ENCODE results near the gene CD300LB. TPM values are rescaled to one million over a fixed set of nuclear protein-coding genes. Genes with fewer than 3 reads are reported as not detected.

Gene CD300LB
- polyA plus RNA-seq, 1 experiment = not detected

DNA sequence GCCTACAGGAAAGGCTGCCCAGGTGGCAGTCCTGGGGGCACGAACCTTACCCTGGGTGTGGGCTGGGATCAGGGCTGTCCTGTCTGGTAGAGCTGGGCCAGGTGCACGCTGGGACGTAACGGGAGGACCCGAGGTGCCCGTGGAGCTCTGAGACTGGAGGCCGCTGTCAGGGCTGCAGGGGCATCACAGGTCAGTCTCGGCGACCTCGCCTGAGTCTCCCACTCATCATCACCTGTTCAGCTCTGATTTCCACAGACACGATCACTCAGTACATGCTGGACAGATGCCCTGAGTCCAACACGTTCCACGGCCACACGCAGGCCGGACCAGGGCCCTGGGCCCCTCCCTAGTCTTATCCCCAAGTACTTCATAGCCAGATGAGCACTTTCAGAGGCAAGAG, 19.3 kb upstream of the CD300LB start:
- peaks cover 3% of the 10 kb centered on the region; the same call in 1 of the 2 replicates for H3K9me3 ChIP-seq (ENCODE audit: control insufficient read depth, insufficient read depth, low read length)
- H3K27me3 ChIP-seq (ENCODE audit: control insufficient read depth, insufficient read depth, low read length) = peaks cover 2% of the 10 kb centered on the region
- TF ChIP-seq, protein P1, sequence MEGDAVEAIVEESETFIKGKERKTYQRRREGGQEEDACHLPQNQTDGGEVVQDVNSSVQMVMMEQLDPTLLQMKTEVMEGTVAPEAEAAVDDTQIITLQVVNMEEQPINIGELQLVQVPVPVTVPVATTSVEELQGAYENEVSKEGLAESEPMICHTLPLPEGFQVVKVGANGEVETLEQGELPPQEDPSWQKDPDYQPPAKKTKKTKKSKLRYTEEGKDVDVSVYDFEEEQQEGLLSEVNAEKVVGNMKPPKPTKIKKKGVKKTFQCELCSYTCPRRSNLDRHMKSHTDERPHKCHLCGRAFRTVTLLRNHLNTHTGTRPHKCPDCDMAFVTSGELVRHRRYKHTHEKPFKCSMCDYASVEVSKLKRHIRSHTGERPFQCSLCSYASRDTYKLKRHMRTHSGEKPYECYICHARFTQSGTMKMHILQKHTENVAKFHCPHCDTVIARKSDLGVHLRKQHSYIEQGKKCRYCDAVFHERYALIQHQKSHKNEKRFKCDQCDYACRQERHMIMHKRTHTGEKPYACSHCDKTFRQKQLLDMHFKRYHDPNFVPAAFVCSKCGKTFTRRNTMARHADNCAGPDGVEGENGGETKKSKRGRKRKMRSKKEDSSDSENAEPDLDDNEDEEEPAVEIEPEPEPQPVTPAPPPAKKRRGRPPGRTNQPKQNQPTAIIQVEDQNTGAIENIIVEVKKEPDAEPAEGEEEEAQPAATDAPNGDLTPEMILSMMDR (IDR thresholded peaks at IDR 0.05; ENCODE audit: low read depth, low read length) = no peak
- no peak for DNase-seq (ENCODE audit: low read depth, low spot score)
- ChIA-PET POLR2A (no interaction called here), CTCF (no interaction called here)
- H3K27ac ChIP-seq (ENCODE audit: low read depth, low read length) = no peak overlapping the region
- H3K4me3 ChIP-seq (ENCODE audit: low read depth, low read length) = no peak overlapping the region

DNA sequence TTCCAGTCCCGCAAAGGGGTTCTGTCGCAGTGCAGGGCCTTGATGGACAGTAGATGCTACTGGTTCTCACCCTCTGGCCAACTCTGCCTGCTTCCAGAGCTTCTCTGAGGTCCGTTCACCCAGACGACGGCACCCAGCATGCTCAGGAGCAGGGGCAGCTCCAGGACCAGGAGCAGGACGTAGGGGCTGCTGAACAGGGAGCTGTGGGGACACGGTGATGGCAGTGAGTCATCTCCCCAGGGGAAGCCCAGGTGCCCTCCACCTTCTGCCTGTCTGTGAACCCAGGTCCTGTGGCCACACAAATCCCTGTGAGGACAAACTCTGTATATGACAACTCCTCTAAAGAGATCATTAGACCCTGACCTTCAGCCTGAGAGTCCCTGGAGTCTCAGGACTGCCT, 18.1 kb upstream of the CD300LB start:
- H3K27ac ChIP-seq (ENCODE audit: low read depth, low read length) = no peak overlapping the region
- POLR2A ChIA-PET = no interaction called here
- peaks cover 3% of the 10 kb centered on the region; the same call in 1 of the 2 replicates for H3K9me3 ChIP-seq (ENCODE audit: control insufficient read depth, insufficient read depth, low read length)
- DNase-seq (ENCODE audit: low read depth, low spot score) = no peak
- TF ChIP-seq, protein P1 (IDR thresholded peaks at IDR 0.05; ENCODE audit: low read depth, low read length) = no peak
- peaks cover 2% of the 10 kb centered on the region for H3K27me3 ChIP-seq (ENCODE audit: control insufficient read depth, insufficient read depth, low read length)
- CTCF ChIA-PET = no interaction called here
- no peak overlapping the region for H3K4me3 ChIP-seq (ENCODE audit: low read depth, low read length)

DNA sequence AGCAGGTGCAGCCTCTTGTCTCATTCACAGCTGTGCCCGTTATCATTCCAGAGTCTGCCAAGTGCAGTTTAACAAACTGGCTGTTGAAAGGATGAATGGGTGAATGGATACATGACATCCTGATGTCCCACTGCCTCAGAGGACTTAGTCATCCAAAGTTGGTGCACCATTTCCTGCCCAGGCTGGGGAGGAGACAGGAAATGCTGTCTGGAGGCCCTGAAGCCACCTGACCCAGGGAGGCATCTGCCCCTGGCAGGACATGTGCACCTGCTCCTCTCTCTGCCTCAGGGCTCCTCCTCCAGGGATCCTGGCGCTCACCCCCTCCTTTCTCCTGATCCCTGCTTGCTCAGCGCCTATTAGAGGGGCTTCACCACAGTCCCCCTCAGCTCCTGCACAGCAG, 16.5 kb upstream of the CD300LB start:
- DNase-seq (ENCODE audit: low read depth, low spot score) = no peak
- Histone ChIP-seq H3K9me3 (ENCODE audit: control insufficient read depth, insufficient read depth, low read length) (peaks cover 3% of the 10 kb centered on the region; the same call in 1 of the 2 replicates), H3K27me3 (ENCODE audit: control insufficient read depth, insufficient read depth, low read length) (no peaks in the 10 kb centered on the region), H3K27ac (ENCODE audit: low read depth, low read length) (no peak overlapping the region), H3K4me3 (ENCODE audit: low read depth, low read length) (no peak overlapping the region)
- TF ChIP-seq, protein P1 (IDR thresholded peaks at IDR 0.05; ENCODE audit: low read depth, low read length) = no peak
- ChIA-PET POLR2A (no interaction called here), CTCF (no interaction called here)

DNA sequence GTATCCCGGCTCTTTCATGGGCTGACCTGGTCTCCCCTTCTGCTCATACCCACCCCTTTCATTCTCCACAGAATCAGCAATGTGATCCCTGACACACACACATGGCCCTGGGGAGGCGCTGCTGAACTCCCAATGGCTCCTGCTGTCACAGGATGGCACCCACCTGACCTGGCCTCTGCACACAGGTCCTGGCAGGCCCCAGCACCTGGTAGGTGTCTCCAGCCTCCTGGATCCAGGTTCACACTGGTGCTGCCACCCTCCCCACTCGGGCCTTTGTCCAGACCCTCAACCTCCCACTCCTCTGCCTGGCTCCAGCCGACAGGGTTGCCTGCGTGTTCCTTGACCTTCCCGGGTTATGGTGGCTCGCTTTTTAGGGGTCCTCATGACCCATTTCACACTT, 16.0 kb upstream of the CD300LB start:
- Histone ChIP-seq H3K27ac (ENCODE audit: low read depth, low read length) (no peak overlapping the region), H3K9me3 (ENCODE audit: control insufficient read depth, insufficient read depth, low read length) (peaks cover 3% of the 10 kb centered on the region; the same call in 1 of the 2 replicates), H3K27me3 (ENCODE audit: control insufficient read depth, insufficient read depth, low read length) (no peaks in the 10 kb centered on the region), H3K4me3 (ENCODE audit: low read depth, low read length) (no peak overlapping the region)
- ChIA-PET POLR2A (no interaction called here), CTCF (no interaction called here)
- TF ChIP-seq, protein P1 (IDR thresholded peaks at IDR 0.05; ENCODE audit: low read depth, low read length) = no peak
- no peak for DNase-seq (ENCODE audit: low read depth, low spot score)

DNA sequence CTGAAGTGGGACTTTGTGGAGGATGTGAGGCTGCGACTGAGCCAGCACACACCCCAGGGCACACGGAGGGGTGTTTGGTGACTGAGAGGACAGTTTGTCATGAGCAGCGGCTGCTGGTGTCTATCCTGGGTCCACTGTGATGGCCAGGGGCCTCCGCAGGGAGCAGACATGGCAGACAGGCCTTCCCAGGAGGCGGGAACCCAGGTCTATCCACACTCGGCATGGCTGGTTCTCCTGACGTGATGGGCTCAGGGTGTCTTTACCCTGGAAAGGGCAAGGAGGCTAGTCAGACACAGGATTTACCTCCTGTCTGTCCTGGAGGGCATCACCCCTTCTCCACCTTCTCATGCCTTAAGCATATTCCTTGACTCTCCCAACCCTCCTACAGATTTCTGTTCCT, 15.3 kb upstream of the CD300LB start:
- Histone ChIP-seq H3K27me3 (ENCODE audit: control insufficient read depth, insufficient read depth, low read length) (no peaks in the 10 kb centered on the region), H3K4me3 (ENCODE audit: low read depth, low read length) (no peak overlapping the region), H3K9me3 (ENCODE audit: control insufficient read depth, insufficient read depth, low read length) (peaks cover 3% of the 10 kb centered on the region; the same call in 1 of the 2 replicates), H3K27ac (ENCODE audit: low read depth, low read length) (no peak overlapping the region)
- TF ChIP-seq, protein P1 (IDR thresholded peaks at IDR 0.05; ENCODE audit: low read depth, low read length) = no peak
- ChIA-PET POLR2A (no interaction called here), CTCF (no interaction called here)
- no peak for DNase-seq (ENCODE audit: low read depth, low spot score)

All from AG04450 (cell line).